Measurements from ENCODE around the gene PRAC1.
A peak's percentile ranks its signal among the peaks of the same experiment; 100 is the strongest.

- no peak for TF ChIP-seq ATF3 (IDR thresholded peaks at IDR 0.05; ENCODE audit: insufficient read depth, low read depth, low read length)
- TF ChIP-seq EP300 (IDR thresholded peaks at IDR 0.05; ENCODE audit: borderline replicate concordance in 1 of 2, low read depth in 2 of 2, low read length in 2 of 2): no peak
- no peak for TF ChIP-seq POLR2A (IDR thresholded peaks at IDR 0.05; ENCODE audit: control extremely low read depth in 1 of 2, low read depth in 2 of 2, low read length in 2 of 2)
- TF ChIP-seq RNF2 (IDR thresholded peaks at IDR 0.05; ENCODE audit: borderline replicate concordance, low read depth, low read length, missing control alignments, poor library complexity, severe bottlenecking): peak; percentile 0
These were observed 2.6 kb upstream of the PRAC1 start for GRCh38 chr17:48725004-48725287.
